ENCODE measurements around the gene ARID5A. TPM values are rescaled to one million over a fixed set of nuclear protein-coding genes. Genes with fewer than 3 reads are reported as not detected.

The ARID5A gene
- total and polyA plus RNA-seq, 2 of the 13 experiments (the other 11 are each of a cell fraction or from before 2014, with no cell fraction given) = 6.0 to 9.5 TPM

DNA sequence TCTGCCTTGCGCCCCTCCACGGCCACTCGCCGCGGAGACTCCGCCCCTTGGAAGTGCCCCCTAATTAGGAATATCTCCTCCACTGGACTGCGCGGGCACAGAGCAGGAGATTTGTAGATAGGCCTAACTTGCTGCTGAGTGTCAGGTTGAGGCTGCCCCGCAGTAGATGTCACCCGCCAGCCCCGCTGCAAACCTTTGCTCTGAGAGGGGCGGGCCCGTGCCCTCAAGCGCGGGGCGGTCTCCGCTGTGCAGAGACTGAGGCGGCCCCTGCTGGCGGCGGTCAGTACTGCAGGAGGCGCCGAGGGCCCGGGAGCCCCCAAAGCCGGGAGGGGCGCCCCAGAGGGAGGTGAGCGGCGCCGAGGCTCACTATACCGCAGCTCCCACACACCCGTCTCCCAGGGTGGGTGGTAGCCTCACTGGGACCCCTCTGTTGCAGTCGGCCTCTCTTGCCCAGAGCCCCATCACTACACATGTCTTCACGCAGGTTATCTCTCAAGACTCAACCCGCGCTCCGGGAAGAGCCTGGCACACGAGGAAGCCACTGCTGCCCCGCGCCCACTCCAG lies 28.5 kb upstream of the ARID5A start (continued):
- TF ChIP-seq, protein P1, sequence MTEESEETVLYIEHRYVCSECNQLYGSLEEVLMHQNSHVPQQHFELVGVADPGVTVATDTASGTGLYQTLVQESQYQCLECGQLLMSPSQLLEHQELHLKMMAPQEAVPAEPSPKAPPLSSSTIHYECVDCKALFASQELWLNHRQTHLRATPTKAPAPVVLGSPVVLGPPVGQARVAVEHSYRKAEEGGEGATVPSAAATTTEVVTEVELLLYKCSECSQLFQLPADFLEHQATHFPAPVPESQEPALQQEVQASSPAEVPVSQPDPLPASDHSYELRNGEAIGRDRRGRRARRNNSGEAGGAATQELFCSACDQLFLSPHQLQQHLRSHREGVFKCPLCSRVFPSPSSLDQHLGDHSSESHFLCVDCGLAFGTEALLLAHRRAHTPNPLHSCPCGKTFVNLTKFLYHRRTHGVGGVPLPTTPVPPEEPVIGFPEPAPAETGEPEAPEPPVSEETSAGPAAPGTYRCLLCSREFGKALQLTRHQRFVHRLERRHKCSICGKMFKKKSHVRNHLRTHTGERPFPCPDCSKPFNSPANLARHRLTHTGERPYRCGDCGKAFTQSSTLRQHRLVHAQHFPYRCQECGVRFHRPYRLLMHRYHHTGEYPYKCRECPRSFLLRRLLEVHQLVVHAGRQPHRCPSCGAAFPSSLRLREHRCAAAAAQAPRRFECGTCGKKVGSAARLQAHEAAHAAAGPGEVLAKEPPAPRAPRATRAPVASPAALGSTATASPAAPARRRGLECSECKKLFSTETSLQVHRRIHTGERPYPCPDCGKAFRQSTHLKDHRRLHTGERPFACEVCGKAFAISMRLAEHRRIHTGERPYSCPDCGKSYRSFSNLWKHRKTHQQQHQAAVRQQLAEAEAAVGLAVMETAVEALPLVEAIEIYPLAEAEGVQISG (CRISPR knock-in tag; IDR thresholded peaks at IDR 0.05) = 0 out of 2 replicates have a peak, but pooled peaks have one; percentile 19
- TF ChIP-seq SAP130 (CRISPR knock-in tag; IDR thresholded peaks at IDR 0.05; ENCODE audit: low read depth) (peak; percentile 45), HCFC1 (IDR thresholded peaks at IDR 0.05; ENCODE audit: low read depth, low read length) (no peak), SPEN (CRISPR knock-in tag; IDR thresholded peaks at IDR 0.05; ENCODE audit: low read depth) (0 out of 2 replicates have a peak, but pooled peaks have one; percentile 55), KLF13 (CRISPR knock-in tag; IDR thresholded peaks at IDR 0.05) (no peak), KDM2A (CRISPR knock-in tag; IDR thresholded peaks at IDR 0.05; ENCODE audit: borderline replicate concordance, low read depth) (peak; percentile 73; the same call in 1 of the 2 replicates)
- TF ChIP-seq, protein P2, sequence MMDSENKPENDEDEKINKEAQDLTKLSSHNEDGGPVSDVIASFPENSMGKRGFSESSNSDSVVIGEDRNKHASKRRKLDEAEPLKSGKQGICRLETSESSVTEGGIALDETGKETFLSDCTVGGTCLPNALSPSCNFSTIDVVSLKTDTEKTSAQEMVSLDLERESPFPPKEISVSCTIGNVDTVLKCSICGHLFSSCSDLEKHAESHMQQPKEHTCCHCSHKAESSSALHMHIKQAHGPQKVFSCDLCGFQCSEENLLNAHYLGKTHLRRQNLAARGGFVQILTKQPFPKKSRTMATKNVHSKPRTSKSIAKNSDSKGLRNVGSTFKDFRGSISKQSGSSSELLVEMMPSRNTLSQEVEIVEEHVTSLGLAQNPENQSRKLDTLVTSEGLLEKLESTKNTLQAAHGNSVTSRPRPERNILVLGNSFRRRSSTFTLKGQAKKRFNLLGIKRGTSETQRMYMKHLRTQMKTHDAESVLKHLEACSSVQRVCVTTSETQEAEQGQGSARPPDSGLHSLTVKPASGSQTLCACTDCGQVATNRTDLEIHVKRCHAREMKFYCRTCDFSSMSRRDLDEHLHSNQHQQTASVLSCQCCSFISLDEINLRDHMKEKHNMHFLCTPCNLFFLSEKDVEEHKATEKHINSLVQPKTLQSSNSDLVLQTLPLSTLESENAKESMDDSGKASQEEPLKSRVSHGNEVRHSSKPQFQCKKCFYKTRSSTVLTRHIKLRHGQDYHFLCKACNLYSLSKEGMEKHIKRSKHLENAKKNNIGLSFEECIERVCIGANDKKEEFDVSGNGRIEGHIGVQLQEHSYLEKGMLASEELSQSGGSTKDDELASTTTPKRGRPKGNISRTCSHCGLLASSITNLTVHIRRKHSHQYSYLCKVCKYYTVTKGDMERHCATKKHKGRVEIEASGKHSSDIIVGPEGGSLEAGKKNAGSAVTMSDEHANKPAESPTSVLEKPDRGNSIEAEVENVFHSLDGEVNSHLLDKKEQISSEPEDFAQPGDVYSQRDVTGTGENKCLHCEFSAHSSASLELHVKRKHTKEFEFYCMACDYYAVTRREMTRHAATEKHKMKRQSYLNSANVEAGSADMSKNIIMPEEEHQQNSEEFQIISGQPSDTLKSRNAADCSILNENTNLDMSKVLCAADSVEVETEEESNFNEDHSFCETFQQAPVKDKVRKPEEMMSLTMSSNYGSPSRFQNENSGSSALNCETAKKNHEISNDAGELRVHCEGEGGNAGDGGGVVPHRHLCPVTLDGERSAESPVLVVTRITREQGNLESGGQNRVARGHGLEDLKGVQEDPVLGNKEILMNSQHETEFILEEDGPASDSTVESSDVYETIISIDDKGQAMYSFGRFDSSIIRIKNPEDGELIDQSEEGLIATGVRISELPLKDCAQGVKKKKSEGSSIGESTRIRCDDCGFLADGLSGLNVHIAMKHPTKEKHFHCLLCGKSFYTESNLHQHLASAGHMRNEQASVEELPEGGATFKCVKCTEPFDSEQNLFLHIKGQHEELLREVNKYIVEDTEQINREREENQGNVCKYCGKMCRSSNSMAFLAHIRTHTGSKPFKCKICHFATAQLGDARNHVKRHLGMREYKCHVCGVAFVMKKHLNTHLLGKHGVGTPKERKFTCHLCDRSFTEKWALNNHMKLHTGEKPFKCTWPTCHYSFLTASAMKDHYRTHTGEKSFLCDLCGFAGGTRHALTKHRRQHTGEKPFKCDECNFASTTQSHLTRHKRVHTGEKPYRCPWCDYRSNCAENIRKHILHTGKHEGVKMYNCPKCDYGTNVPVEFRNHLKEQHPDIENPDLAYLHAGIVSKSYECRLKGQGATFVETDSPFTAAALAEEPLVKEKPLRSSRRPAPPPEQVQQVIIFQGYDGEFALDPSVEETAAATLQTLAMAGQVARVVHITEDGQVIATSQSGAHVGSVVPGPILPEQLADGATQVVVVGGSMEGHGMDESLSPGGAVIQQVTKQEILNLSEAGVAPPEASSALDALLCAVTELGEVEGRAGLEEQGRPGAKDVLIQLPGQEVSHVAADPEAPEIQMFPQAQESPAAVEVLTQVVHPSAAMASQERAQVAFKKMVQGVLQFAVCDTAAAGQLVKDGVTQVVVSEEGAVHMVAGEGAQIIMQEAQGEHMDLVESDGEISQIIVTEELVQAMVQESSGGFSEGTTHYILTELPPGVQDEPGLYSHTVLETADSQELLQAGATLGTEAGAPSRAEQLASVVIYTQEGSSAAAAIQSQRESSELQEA (CRISPR knock-in tag; IDR thresholded peaks at IDR 0.05; ENCODE audit: not compliant biosample characterization) = peak; percentile 18
- TF ChIP-seq, protein P3, sequence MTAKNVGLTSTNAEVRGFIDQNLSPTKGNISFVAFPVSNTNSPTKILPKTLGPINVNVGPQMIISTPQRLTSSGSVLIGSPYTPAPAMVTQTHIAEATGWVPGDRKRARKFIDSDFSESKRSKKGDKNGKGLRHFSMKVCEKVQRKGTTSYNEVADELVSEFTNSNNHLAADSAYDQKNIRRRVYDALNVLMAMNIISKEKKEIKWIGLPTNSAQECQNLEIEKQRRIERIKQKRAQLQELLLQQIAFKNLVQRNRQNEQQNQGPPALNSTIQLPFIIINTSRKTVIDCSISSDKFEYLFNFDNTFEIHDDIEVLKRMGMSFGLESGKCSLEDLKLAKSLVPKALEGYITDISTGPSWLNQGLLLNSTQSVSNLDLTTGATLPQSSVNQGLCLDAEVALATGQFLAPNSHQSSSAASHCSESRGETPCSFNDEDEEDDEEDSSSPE (CRISPR knock-in tag; IDR thresholded peaks at IDR 0.05) = peak; percentile 63
- TF ChIP-seq, protein P4, sequence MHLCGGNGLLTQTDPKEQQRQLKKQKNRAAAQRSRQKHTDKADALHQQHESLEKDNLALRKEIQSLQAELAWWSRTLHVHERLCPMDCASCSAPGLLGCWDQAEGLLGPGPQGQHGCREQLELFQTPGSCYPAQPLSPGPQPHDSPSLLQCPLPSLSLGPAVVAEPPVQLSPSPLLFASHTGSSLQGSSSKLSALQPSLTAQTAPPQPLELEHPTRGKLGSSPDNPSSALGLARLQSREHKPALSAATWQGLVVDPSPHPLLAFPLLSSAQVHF (CRISPR knock-in tag; IDR thresholded peaks at IDR 0.05) = 0 out of 2 replicates have a peak, but pooled peaks have one; percentile 28
- TF ChIP-seq, protein P5, sequence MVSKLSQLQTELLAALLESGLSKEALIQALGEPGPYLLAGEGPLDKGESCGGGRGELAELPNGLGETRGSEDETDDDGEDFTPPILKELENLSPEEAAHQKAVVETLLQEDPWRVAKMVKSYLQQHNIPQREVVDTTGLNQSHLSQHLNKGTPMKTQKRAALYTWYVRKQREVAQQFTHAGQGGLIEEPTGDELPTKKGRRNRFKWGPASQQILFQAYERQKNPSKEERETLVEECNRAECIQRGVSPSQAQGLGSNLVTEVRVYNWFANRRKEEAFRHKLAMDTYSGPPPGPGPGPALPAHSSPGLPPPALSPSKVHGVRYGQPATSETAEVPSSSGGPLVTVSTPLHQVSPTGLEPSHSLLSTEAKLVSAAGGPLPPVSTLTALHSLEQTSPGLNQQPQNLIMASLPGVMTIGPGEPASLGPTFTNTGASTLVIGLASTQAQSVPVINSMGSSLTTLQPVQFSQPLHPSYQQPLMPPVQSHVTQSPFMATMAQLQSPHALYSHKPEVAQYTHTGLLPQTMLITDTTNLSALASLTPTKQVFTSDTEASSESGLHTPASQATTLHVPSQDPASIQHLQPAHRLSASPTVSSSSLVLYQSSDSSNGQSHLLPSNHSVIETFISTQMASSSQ (IDR thresholded peaks at IDR 0.05; ENCODE audit: low read depth) = no peak
- TF ChIP-seq, protein P5 (CRISPR knock-in tag; IDR thresholded peaks at IDR 0.05; ENCODE audit: borderline replicate concordance) = peak; percentile 59; the same call in 1 of the 2 replicates
